Bone marrow (tissue), 2 donors: ENCODE results near the gene KLHL12.

Source experiments
- DNase-seq, 2 donors: peaks; one replicate each; lab custom pipeline; 2025; lab: John Stamatoyannopoulos, UW

KLHL12 gene

GRCh38 chr1:202926581-202927491 lies at the start of gene KLHL12:
TSS of gene KLHL12 (minus strand) at chr1:202927234. CDS start at chr1:202925162, 2,072 bp downstream.
- peak; percentile 93 for DNase-seq

- DNase-seq, result no peak
Measured at GRCh38 chr1:202976633-202977032, 49.6 kb upstream of the KLHL12 start.

GRCh38 chr1:202974856-202975255 lies 47.8 kb upstream of the KLHL12 start:
- no peak for DNase-seq

- DNase-seq, result no peak
Measured at GRCh38 chr1:202972046-202972445, 45.0 kb upstream of the KLHL12 start.

GRCh38 chr1:202968895-202969295 lies 41.9 kb upstream of the KLHL12 start:
- DNase-seq, result peak; percentile 17 to 99

- no peak for DNase-seq
Measured at GRCh38 chr1:202968351-202968750, 41.3 kb upstream of the KLHL12 start.

- DNase-seq, result peak in 1 of 2 donors; percentile 21
Measured at GRCh38 chr1:202967684-202968281, 40.7 kb upstream of the KLHL12 start.

- no peak for DNase-seq
Measured at GRCh38 chr1:202966006-202966898, 39.2 kb upstream of the KLHL12 start.

- DNase-seq, result no peak
Measured at GRCh38 chr1:202965422-202965821, 38.4 kb upstream of the KLHL12 start.

- no peak for DNase-seq
Measured at GRCh38 chr1:202964791-202965410, 37.9 kb upstream of the KLHL12 start.

- no peak for DNase-seq
Measured at GRCh38 chr1:202961220-202961880, 34.3 kb upstream of the KLHL12 start.

GRCh38 chr1:202959276-202959620 lies 32.2 kb upstream of the KLHL12 start:
- DNase-seq, result no peak

- no peak for DNase-seq
Measured at GRCh38 chr1:202958544-202959275, 31.7 kb upstream of the KLHL12 start.

- DNase-seq, result peak; percentile 62 to 73
Measured at GRCh38 chr1:202957733-202958543, 30.9 kb upstream of the KLHL12 start, which contains the start of gene ADIPOR1. TSS of gene ADIPOR1 (minus strand) at chr1:202958312. CDS start at chr1:202951070, 7,242 bp downstream.

GRCh38 chr1:202956969-202957368 lies 29.9 kb upstream of the KLHL12 start:
- no peak for DNase-seq

GRCh38 chr1:202954057-202954745 lies 27.2 kb upstream of the KLHL12 start:
- no peak for DNase-seq

- DNase-seq, result no peak
Measured at GRCh38 chr1:202953392-202953791, 26.4 kb upstream of the KLHL12 start.

GRCh38 chr1:202952818-202953217 lies 25.8 kb upstream of the KLHL12 start:
- DNase-seq, result peak in 1 of 2 donors; percentile 77

GRCh38 chr1:202952099-202952498 lies 25.1 kb upstream of the KLHL12 start:
- DNase-seq, result no peak
